K562 (cell line): ENCODE results near the gene SHISAL2A. TPM values are rescaled to one million over a fixed set of nuclear protein-coding genes. Genes with fewer than 3 reads are reported as not detected.

Experiments
- HMGN3 ChIP-seq: IDR thresholded peaks from 2 replicates; pipeline ENCODE4 v1.6.1; 2011; ENCODE audit warnings: borderline replicate concordance, low read depth, mild to moderate bottlenecking, mixed read lengths, low read length; ENCODE audit not compliant: insufficient read length; ENCODE audit errors: extremely low read depth
- MED1 ChIP-seq: sonication (generic); formaldehyde crosslinking; IDR thresholded peaks from 2 replicates; pipeline ENCODE4 v1.8.1; 2023; ENCODE audit warnings: missing genetic modification reagents, borderline replicate concordance
- NCOA2 ChIP-seq, 2 experiments: fragments of 450-650 bp; IDR thresholded peaks; 2 replicates each; pipeline ENCODE4 v1.6.1; 2018; ENCODE audit warnings: mild to moderate bottlenecking in 2 of 2, moderate library complexity in 1 of 2; ENCODE audit not compliant: partially characterized antibody in 2 of 2
- TFAM ChIP-seq: fragments of 250-450 bp; sonication (Bioruptor Pico); conservative IDR thresholded peaks from 2 replicates; pipeline ENCODE4 v1.5.0; 2021; ENCODE audit warnings: mild to moderate bottlenecking, moderate library complexity
- polyA plus RNA-seq, 8 experiments: library from polyadenylated mRNA; depleted of rRNA in 4 of 8; stranded (reverse) in 5 of 8; unstranded in 3 of 8; fragments of >200 nt; fragmentation: Nextera tagmentation in 2 of 8; fragmentation: Illumina TruSeq in 1 of 8; extraction: Ambion mirVana in 2 of 8; extraction: Trizol in 1 of 8; gene quantifications; 2 replicates each; pipeline versions ENCODE4 v1.2.1 to v1.2.3, GENCODE V29; 2011 to 2014; ENCODE audit warnings: inconsistent platforms in 1 of 8, missing spikeins in 1 of 8
- total RNA-seq, 7 experiments: library from RNA; depleted of rRNA in 6 of 7; stranded (reverse); fragments of >200 nt in 6 of 7; fragmentation: Illumina TruSeq in 2 of 7; extraction: Trizol in 2 of 7; gene quantifications; 2 replicates each; pipeline versions ENCODE4 v1.2.1 to v1.2.3, GENCODE V29; 2011 to 2021; ENCODE audit warnings: low replicate concordance in 1 of 7
- TF ChIP-seq, protein P1 (sequence below): fragments of 200-600 bp; sonication (generic); IDR thresholded peaks from one replicate; pipeline ENCODE4 v1.6.1; 2012; ENCODE audit warnings: mild to moderate bottlenecking, low read depth, low read length, inconsistent platforms
- TF ChIP-seq, protein P2 (sequence below), 3 experiments: fragments of 200-800 bp in 1 of 3; fragments of 250-450 bp in 1 of 3; fragments of 450-650 bp in 1 of 3; sonication (Bioruptor Pico) in 1 of 3; sonication (Bioruptor generic) in 1 of 3; formaldehyde crosslinking in 1 of 3; IDR thresholded peaks; 2 replicates each; pipeline versions ENCODE4 v1.6.1 to v1.8.0; 2016 to 2022; ENCODE audit warnings: mild to moderate bottlenecking in 2 of 3, missing genetic modification characterization in 2 of 3, missing compliant biosample characterization in 1 of 3, moderate library complexity in 1 of 3

The SHISAL2A gene
- total and polyA plus RNA-seq, 9 of the 15 experiments (the other 6 are each of a cell fraction or from before 2014, with no cell fraction given) = 0.11 TPM; not detected in 8

DNA sequence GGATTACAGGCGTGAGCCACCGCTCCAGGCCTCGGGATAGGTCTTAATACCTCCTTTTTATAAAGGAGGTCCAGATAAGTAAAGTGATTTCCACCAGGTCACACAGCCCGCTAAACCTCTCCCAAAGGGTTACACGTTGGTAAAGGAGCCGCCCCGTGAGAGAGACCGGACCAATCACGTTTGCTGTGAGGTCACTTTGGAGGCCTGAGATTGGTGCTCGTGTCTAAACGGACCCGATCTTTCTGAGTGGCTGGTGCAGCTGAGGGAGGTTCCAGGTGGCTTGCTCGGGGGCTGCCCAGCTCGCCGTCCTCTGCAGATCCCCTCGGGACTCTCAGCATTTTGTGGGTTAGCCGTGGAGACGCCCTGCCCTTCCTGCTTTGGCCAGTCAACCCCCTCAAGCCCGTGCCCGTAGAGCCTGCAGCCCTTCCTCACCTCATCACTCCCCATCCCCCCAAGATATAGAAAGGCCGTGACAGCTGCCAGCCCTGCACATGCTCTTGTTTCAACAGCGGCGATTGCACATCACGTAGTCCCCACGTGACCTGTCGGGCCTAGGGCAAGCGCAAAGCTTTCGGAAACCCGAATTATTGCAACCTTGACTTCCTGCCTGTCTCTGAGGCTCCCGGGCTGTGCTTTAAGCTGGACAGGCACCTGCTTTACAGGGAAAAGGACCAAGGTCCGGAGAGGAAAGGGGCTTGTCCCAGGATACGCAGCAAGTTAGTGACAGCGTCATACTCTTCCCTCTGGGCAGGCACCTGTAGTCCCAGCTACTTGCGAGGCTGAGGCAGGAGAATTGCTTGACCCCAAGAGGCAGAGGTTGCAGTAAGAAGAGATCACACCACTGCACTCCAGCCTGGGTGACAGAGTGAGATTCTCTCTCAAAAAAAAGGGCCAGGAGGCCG lies 70.2 kb downstream of the SHISAL2A start (continued):
- TF ChIP-seq, protein P1, sequence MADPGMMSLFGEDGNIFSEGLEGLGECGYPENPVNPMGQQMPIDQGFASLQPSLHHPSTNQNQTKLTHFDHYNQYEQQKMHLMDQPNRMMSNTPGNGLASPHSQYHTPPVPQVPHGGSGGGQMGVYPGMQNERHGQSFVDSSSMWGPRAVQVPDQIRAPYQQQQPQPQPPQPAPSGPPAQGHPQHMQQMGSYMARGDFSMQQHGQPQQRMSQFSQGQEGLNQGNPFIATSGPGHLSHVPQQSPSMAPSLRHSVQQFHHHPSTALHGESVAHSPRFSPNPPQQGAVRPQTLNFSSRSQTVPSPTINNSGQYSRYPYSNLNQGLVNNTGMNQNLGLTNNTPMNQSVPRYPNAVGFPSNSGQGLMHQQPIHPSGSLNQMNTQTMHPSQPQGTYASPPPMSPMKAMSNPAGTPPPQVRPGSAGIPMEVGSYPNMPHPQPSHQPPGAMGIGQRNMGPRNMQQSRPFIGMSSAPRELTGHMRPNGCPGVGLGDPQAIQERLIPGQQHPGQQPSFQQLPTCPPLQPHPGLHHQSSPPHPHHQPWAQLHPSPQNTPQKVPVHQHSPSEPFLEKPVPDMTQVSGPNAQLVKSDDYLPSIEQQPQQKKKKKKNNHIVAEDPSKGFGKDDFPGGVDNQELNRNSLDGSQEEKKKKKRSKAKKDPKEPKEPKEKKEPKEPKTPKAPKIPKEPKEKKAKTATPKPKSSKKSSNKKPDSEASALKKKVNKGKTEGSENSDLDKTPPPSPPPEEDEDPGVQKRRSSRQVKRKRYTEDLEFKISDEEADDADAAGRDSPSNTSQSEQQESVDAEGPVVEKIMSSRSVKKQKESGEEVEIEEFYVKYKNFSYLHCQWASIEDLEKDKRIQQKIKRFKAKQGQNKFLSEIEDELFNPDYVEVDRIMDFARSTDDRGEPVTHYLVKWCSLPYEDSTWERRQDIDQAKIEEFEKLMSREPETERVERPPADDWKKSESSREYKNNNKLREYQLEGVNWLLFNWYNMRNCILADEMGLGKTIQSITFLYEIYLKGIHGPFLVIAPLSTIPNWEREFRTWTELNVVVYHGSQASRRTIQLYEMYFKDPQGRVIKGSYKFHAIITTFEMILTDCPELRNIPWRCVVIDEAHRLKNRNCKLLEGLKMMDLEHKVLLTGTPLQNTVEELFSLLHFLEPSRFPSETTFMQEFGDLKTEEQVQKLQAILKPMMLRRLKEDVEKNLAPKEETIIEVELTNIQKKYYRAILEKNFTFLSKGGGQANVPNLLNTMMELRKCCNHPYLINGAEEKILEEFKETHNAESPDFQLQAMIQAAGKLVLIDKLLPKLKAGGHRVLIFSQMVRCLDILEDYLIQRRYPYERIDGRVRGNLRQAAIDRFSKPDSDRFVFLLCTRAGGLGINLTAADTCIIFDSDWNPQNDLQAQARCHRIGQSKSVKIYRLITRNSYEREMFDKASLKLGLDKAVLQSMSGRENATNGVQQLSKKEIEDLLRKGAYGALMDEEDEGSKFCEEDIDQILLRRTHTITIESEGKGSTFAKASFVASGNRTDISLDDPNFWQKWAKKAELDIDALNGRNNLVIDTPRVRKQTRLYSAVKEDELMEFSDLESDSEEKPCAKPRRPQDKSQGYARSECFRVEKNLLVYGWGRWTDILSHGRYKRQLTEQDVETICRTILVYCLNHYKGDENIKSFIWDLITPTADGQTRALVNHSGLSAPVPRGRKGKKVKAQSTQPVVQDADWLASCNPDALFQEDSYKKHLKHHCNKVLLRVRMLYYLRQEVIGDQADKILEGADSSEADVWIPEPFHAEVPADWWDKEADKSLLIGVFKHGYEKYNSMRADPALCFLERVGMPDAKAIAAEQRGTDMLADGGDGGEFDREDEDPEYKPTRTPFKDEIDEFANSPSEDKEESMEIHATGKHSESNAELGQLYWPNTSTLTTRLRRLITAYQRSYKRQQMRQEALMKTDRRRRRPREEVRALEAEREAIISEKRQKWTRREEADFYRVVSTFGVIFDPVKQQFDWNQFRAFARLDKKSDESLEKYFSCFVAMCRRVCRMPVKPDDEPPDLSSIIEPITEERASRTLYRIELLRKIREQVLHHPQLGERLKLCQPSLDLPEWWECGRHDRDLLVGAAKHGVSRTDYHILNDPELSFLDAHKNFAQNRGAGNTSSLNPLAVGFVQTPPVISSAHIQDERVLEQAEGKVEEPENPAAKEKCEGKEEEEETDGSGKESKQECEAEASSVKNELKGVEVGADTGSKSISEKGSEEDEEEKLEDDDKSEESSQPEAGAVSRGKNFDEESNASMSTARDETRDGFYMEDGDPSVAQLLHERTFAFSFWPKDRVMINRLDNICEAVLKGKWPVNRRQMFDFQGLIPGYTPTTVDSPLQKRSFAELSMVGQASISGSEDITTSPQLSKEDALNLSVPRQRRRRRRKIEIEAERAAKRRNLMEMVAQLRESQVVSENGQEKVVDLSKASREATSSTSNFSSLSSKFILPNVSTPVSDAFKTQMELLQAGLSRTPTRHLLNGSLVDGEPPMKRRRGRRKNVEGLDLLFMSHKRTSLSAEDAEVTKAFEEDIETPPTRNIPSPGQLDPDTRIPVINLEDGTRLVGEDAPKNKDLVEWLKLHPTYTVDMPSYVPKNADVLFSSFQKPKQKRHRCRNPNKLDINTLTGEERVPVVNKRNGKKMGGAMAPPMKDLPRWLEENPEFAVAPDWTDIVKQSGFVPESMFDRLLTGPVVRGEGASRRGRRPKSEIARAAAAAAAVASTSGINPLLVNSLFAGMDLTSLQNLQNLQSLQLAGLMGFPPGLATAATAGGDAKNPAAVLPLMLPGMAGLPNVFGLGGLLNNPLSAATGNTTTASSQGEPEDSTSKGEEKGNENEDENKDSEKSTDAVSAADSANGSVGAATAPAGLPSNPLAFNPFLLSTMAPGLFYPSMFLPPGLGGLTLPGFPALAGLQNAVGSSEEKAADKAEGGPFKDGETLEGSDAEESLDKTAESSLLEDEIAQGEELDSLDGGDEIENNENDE = no peak
- TF ChIP-seq HMGN3 (no peak), TFAM (CRISPR knock-in tag) (no peak), MED1 (CRISPR knock-in tag) (no peak), NCOA2 (IDR thresholded peaks at IDR 0.05; ENCODE audit: partially characterized antibody in 2 of 2) (no peak)
- TF ChIP-seq, protein P2, sequence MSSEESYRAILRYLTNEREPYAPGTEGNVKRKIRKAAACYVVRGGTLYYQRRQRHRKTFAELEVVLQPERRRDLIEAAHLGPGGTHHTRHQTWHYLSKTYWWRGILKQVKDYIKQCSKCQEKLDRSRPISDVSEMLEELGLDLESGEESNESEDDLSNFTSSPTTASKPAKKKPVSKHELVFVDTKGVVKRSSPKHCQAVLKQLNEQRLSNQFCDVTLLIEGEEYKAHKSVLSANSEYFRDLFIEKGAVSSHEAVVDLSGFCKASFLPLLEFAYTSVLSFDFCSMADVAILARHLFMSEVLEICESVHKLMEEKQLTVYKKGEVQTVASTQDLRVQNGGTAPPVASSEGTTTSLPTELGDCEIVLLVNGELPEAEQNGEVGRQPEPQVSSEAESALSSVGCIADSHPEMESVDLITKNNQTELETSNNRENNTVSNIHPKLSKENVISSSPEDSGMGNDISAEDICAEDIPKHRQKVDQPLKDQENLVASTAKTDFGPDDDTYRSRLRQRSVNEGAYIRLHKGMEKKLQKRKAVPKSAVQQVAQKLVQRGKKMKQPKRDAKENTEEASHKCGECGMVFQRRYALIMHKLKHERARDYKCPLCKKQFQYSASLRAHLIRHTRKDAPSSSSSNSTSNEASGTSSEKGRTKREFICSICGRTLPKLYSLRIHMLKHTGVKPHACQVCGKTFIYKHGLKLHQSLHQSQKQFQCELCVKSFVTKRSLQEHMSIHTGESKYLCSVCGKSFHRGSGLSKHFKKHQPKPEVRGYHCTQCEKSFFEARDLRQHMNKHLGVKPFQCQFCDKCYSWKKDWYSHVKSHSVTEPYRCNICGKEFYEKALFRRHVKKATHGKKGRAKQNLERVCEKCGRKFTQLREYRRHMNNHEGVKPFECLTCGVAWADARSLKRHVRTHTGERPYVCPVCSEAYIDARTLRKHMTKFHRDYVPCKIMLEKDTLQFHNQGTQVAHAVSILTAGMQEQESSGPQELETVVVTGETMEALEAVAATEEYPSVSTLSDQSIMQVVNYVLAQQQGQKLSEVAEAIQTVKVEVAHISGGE (CRISPR knock-in tag; IDR thresholded peaks at IDR 0.05) = peak in 1 of 3 experiments; percentile 14; a peak in 1 of 6 replicates
